KMS-11 (cell line): ENCODE results near the gene GALK1.

ENCODE experiments used
- H2AFZ ChIP-seq: fragments of 200-600 bp; sonication (generic); 2 replicates; pipeline ENCODE4 v1.6.1; 2016; ENCODE audit warnings: antibody characterized with exemption, mixed run types, low read depth
- H3K27ac ChIP-seq: fragments of 200-600 bp; sonication (generic); 2 replicates; pipeline ENCODE4 v1.6.1; 2016; ENCODE audit warnings: mild to moderate bottlenecking, mixed run types
- H3K27me3 ChIP-seq: fragments of 200-600 bp; sonication (generic); 2 replicates; pipeline ENCODE4 v1.6.1; 2017; ENCODE audit warnings: mild to moderate bottlenecking, low read depth, mixed run types, moderate library complexity; ENCODE audit not compliant: insufficient read depth
- H3K36me3 ChIP-seq: fragments of 200-600 bp; sonication (generic); 2 replicates; pipeline ENCODE4 v1.6.1; 2017; ENCODE audit warnings: mild to moderate bottlenecking, mixed run types; ENCODE audit not compliant: insufficient read depth
- H3K4me1 ChIP-seq: fragments of 200-600 bp; sonication (generic); 2 replicates; pipeline ENCODE4 v1.6.1; 2016; ENCODE audit warnings: mild to moderate bottlenecking, low read depth, mixed run types; ENCODE audit not compliant: poor library complexity, severe bottlenecking
- H3K4me2 ChIP-seq: fragments of 200-600 bp; sonication (generic); 2 replicates; pipeline ENCODE4 v1.7.0; 2016; ENCODE audit warnings: mild to moderate bottlenecking, mixed run types
- H3K4me3 ChIP-seq: fragments of 200-600 bp; sonication (generic); IDR thresholded peaks from 2 replicates; pipeline ENCODE4 v1.6.1; 2017; ENCODE audit warnings: low read depth, low read length, mixed read lengths; ENCODE audit not compliant: insufficient read depth
- H3K79me2 ChIP-seq: fragments of 200-600 bp; sonication (generic); 2 replicates; pipeline ENCODE4 v1.6.1; 2016; ENCODE audit warnings: low read depth, mixed run types; ENCODE audit not compliant: insufficient read depth
- H3K9ac ChIP-seq: fragments of 200-600 bp; sonication (generic); 2 replicates; pipeline ENCODE4 v1.6.1; 2016; ENCODE audit warnings: mild to moderate bottlenecking, mixed run types
- H4K20me1 ChIP-seq: fragments of 200-600 bp; sonication (generic); 2 replicates; pipeline ENCODE4 v1.6.1; 2016; ENCODE audit warnings: mild to moderate bottlenecking, mixed run types; ENCODE audit not compliant: insufficient read depth
- CTCF ChIP-seq: fragments of 200-600 bp; sonication (generic); conservative IDR thresholded peaks from 2 replicates; pipeline ENCODE4 v1.6.1; 2017; ENCODE audit warnings: low read depth, mild to moderate bottlenecking, antibody characterized with exemption, low read length, moderate library complexity, mixed read lengths

The GALK1 gene

GRCh38 chr17:75727391-75727790 lies 37.6 kb downstream of the GALK1 start:
- H3K27me3 ChIP-seq = peaks cover 44% of the 10 kb centered on the region; the same call in 1 of the 2 replicates
- H4K20me1 ChIP-seq = no peaks in the 10 kb centered on the region
- H3K9ac ChIP-seq = no peak overlapping the region
- no peaks in the 10 kb centered on the region for H3K4me1 ChIP-seq
- no peak for TF ChIP-seq CTCF
- no peak overlapping the region for H3K4me2 ChIP-seq
- no peaks in the 10 kb centered on the region for H3K36me3 ChIP-seq
- no peak overlapping the region for H3K27ac ChIP-seq
- H3K4me3 ChIP-seq = no peak overlapping the region
- H2AFZ ChIP-seq = no peak overlapping the region
- H3K79me2 ChIP-seq = no peaks in the 10 kb centered on the region

GRCh38 chr17:75725504-75725903 lies 39.5 kb downstream of the GALK1 start:
- no peak for TF ChIP-seq CTCF
- no peaks in the 10 kb centered on the region for H4K20me1 ChIP-seq
- no peak overlapping the region for H2AFZ ChIP-seq
- peaks cover 55% of the 10 kb centered on the region for H3K27me3 ChIP-seq
- H3K79me2 ChIP-seq = no peaks in the 10 kb centered on the region
- H3K27ac ChIP-seq = no peak overlapping the region
- no peak overlapping the region for H3K4me3 ChIP-seq
- H3K9ac ChIP-seq = no peak overlapping the region
- no peaks in the 10 kb centered on the region for H3K36me3 ChIP-seq
- peaks cover 3% of the 10 kb centered on the region for H3K4me1 ChIP-seq
- no peak overlapping the region for H3K4me2 ChIP-seq

GRCh38 chr17:75724016-75725003 lies 40.7 kb downstream of the GALK1 start:
- H3K4me2 ChIP-seq = no peak overlapping the region
- H3K4me1 ChIP-seq = peaks cover 4% of the 10 kb centered on the region
- H3K79me2 ChIP-seq = no peaks in the 10 kb centered on the region
- H3K9ac ChIP-seq = no peak overlapping the region
- peaks cover 62% of the 10 kb centered on the region for H3K27me3 ChIP-seq
- TF ChIP-seq CTCF = no peak
- no peak overlapping the region for H3K27ac ChIP-seq
- no peaks in the 10 kb centered on the region for H3K36me3 ChIP-seq
- no peak overlapping the region for H3K4me3 ChIP-seq
- no peak overlapping the region for H2AFZ ChIP-seq
- no peaks in the 10 kb centered on the region for H4K20me1 ChIP-seq

- H2AFZ ChIP-seq = no peak overlapping the region
- H4K20me1 ChIP-seq = no peaks in the 10 kb centered on the region
- no peaks in the 10 kb centered on the region for H3K79me2 ChIP-seq
- peaks cover 4% of the 10 kb centered on the region for H3K4me1 ChIP-seq
- H3K4me2 ChIP-seq = no peak overlapping the region
- peaks cover 66% of the 10 kb centered on the region for H3K27me3 ChIP-seq
- no peak overlapping the region for H3K9ac ChIP-seq
- H3K27ac ChIP-seq = no peak overlapping the region
- no peak for TF ChIP-seq CTCF
- H3K4me3 ChIP-seq = no peak overlapping the region
- no peaks in the 10 kb centered on the region for H3K36me3 ChIP-seq
These were observed 41.6 kb downstream of the GALK1 start for GRCh38 chr17:75723171-75723930.
